ENCODE data around the gene GHRL.

GHRL gene
- 0 to 0.20 reads per million in 2 donors for total RNA-seq

GRCh38 chr3:10292505-10293419 is at the start of gene GHRL:
Gene GHRL (minus strand): TSS chr3:10292947. CDS start chr3:10290180, 2,767 bp downstream.
- no peak for DNase-seq

GRCh38 chr3:10341901-10342398 is 49.2 kb upstream of the GHRL start:
- DNase-seq = no peak

- DNase-seq = no peak
Measured at GRCh38 chr3:10340476-10340875, 47.7 kb upstream of the GHRL start.

GRCh38 chr3:10340046-10340445 is 47.3 kb upstream of the GHRL start:
- no peak for DNase-seq

GRCh38 chr3:10339376-10339955 is 46.7 kb upstream of the GHRL start:
- DNase-seq = no peak

GRCh38 chr3:10338591-10339353 is 46.0 kb upstream of the GHRL start:
- DNase-seq = no peak

GRCh38 chr3:10338164-10338470 is 45.4 kb upstream of the GHRL start:
- DNase-seq = no peak

- DNase-seq = no peak
Measured at GRCh38 chr3:10337323-10338163, 44.8 kb upstream of the GHRL start.

- no peak for DNase-seq
Measured at GRCh38 chr3:10336761-10337160, 44.0 kb upstream of the GHRL start.

GRCh38 chr3:10335871-10336622 is 43.3 kb upstream of the GHRL start:
- DNase-seq = no peak

- DNase-seq = peak in 1 of 5 experiments; percentile 46
Measured at GRCh38 chr3:10335190-10335738, 42.5 kb upstream of the GHRL start.

GRCh38 chr3:10334459-10334858 is 41.7 kb upstream of the GHRL start:
- no peak for DNase-seq

GRCh38 chr3:10334042-10334441 is 41.3 kb upstream of the GHRL start:
- DNase-seq = no peak

- DNase-seq = no peak
Measured at GRCh38 chr3:10333349-10333650, 40.6 kb upstream of the GHRL start.

- no peak for DNase-seq
Measured at GRCh38 chr3:10332481-10333348, 40.0 kb upstream of the GHRL start.

GRCh38 chr3:10331320-10331719 is 38.6 kb upstream of the GHRL start:
- no peak for DNase-seq

- no peak for DNase-seq
Measured at GRCh38 chr3:10330319-10330718, 37.6 kb upstream of the GHRL start.

- DNase-seq = no peak
Measured at GRCh38 chr3:10329495-10330015, 36.8 kb upstream of the GHRL start.

- DNase-seq = no peak
Measured at GRCh38 chr3:10328460-10329071, 35.8 kb upstream of the GHRL start.

GRCh38 chr3:10327592-10327991 is 34.8 kb upstream of the GHRL start:
- DNase-seq = no peak

Data from T-helper 2 cell (primary cell).